ENCODE data around the gene ROR2. TPM values are rescaled to one million over a fixed set of nuclear protein-coding genes. Genes with fewer than 3 reads are reported as not detected.
A peak's percentile ranks its signal among the peaks of the same experiment; 100 is the strongest.

Gene ROR2
- total RNA-seq, 1 experiment from 2014 or later: 2.9 TPM

- peak; percentile 61 for DNase-seq (ENCODE audit: low read depth)
Measured at GRCh38 chr9:91948597-91949391, 1.2 kb downstream of the ROR2 start.

GRCh38 chr9:91948101-91948596, 1.9 kb downstream of the ROR2 start:
- no peak for DNase-seq (ENCODE audit: low read depth)

GRCh38 chr9:91946653-91947488, 3.2 kb downstream of the ROR2 start:
- peak; percentile 32 for DNase-seq (ENCODE audit: low read depth)

- DNase-seq (ENCODE audit: low read depth): no peak
Measured at GRCh38 chr9:91946196-91946595, 3.8 kb downstream of the ROR2 start.

- DNase-seq (ENCODE audit: low read depth): peak; percentile 52
Measured at GRCh38 chr9:91945277-91946085, 4.5 kb downstream of the ROR2 start.

DNA sequence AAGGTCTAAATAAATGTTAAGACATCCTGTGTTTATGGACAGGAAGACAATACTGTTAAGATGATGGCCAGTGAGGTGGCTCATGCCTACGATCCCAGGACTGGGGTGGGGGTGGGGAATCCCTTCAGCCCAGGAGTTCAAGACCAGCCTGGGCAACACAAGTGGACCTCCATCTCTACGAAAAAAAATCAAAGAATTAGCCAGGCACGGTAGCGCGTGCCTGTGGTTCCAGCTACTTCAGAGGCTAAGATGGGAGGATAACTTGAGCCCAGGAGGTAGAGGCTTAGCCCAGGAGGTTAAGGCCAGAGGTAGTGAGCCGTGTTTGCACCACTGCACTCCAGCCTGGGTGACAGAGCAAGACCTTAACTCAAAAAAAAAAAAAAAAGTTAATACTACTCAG, 5.3 kb downstream of the ROR2 start:
- no peak for DNase-seq (ENCODE audit: low read depth)

DNA sequence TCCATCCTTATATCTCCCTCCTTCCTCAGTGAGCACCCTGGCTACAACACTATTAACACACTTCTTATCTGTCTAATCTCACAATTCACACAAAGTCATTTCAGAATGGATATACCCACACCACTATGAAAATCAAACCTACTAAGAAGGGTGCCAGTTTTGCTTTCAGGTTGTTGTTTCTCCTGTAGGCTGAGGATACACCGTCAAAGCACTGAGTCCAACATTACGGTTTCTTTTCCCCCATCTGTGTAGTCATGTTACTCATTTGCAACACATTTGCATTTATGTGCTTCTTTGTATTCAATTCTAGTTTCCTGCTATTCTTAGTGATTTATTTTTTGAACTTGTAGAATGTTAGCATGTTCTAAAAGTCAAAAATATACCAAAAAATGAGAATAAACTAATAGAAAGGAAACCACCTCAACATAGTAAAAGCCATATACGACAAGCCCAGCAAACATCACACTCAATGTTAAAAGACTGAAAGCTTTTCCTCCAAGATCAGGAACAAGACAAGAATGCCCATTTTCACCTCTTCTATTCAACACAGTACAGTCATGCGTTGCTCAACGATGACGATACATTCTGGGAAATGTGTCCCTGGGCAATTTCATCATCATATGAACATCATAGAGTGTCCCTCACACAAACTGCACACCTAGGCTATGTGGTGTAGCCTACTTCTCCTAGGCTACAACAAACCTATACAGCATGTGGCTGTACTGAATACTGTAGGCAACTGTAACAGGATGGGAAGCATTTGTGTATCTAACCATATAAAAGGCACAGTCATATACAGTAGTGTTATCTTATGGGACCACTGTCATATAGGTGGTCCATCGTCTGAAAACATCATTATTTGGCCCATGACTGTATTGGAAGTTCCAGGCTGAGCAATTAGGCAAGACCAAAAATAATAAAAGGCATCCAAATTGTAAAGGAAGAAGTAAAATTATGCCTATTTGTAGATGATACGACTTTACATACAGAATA, 6.3 kb downstream of the ROR2 start:
- DNase-seq (ENCODE audit: low read depth): peak; percentile 15

- no peak for DNase-seq (ENCODE audit: low read depth)
Measured at GRCh38 chr9:91942201-91942600, 7.8 kb downstream of the ROR2 start.

DNA sequence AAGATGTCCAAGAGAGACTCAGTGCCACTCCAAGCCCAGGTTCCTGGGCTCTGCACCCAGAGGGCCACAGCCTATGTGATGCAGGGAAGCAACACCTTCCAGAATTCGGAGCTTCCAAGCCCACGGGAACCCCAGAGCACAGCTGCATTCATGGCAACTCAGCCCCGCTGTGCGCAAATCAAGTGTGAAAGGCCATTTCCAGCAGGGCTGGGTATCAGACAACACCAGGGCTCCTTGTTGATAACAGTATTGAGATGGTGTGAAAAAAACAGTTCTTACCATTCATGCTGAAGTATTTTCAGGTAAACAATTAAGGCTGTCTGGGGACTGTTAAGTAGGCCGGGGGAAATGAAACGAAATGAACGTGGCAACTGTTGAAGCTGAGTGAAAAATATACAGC, 10.1 kb downstream of the ROR2 start:
- no peak for DNase-seq (ENCODE audit: low read depth)

DNA sequence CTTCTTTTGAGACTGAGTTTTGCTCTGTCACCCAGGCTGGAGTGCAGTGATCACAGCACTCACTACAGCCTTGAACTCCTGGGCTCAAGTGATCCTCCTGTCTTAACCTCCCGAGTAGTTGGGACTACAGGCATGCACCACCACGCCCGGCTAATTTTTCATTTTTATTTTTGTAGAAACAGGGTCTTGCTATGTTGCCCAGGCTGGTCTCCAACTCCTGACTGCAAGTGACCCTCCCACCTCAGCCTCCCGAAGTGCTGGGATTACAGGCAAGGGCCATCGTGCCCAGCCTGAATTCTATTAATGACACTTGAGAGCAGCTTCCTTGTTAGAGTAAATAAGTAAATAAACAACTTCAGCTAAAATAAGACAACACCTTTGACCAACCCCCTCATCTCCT, 12.3 kb downstream of the ROR2 start:
- no peak for DNase-seq (ENCODE audit: low read depth)

- no peak for DNase-seq (ENCODE audit: low read depth)
Measured at GRCh38 chr9:91937056-91937455, 13.0 kb downstream of the ROR2 start.

DNA sequence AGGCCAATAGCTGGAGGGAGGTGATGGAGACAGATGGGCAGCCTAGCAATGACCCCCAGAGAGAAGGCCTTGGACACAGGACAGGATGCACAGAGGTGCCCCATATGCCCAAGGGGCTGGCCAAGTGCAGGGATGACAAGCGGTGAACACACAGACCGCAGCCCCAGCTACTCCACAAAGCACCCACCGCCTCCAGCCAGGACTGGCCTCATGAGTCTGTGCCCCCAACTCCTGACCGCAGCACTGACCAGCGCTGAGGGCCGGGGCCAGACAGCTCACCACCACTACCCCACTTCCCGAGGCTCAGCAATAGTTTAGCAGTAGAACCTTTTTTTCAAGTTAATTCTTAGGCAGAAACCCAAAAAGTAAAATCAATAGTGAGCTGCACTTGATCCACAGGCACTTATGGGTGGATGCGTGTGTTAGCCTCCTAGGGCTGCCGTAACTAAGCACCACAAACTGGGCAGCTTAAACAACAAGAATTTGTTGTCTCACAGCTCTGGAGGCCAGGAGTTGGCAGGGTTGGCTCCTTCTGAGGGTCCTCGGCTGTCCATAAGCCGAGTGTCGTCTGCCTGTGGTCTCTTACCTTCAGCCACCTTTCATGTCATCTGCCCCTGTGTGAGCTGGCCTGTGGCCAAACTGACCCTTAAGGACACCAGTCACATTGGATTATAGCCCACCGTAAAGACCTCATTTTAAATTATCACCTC, 14.1 kb downstream of the ROR2 start:
- DNase-seq (ENCODE audit: low read depth): no peak

DNA sequence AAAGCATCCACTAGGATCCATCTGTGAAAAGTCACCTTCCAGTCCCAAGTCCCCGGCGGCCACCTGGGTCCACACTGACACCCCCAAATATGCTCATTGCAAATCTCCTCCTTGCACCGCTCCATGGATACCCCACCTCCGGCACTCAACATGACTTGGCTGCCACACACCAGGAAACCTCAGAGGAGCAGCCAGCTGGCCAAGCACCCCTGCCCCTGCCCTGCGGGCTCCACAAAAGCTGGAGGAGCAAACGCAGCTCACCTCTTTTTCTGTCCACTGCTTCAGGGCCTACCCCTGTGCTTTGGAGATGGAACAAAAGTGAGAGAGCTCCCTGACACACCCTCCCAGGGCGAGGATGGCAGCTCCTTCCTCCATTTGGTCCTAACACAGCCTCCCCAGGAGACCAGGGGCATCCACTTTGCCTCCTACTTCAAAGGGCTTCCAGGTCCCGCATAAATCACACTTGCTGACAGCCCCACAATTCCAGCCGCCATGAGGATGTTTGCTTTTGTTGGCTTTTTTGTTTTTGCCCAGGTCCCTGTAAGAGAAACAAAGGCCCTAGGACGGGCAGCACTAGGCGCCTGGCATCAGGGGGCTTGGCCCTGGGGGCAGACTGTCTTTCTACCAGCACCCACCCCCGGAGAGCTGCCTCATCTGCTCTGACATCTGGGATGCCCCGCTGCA, 14.8 kb downstream of the ROR2 start:
- DNase-seq (ENCODE audit: low read depth): no peak

- no peak for DNase-seq (ENCODE audit: low read depth)
Measured at GRCh38 chr9:91934654-91935053, 15.4 kb downstream of the ROR2 start.

- peak; percentile 47 for DNase-seq (ENCODE audit: low read depth)
Measured at GRCh38 chr9:91933556-91934352, 16.3 kb downstream of the ROR2 start.

GRCh38 chr9:91930475-91930874, 19.6 kb downstream of the ROR2 start:
- peak; percentile 24 for DNase-seq (ENCODE audit: low read depth)

DNA sequence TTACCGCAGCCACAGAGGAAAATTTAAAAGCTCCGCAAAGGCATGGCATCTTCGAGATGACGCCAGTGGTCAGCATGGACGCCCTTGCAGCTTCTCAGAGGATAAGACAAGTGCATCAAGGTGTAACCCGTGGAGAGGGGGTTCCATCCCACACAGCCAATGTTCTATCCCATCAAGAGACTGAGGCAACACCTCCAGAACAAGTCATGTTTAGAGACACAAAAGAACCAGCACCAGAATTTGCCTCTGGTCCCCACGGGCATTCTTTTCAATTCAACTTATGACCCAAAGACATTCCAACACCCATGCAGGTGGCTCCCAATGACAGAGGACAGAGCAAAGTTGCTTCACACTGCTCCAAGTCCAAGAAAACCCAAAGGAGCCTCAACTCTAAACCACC, 20.7 kb downstream of the ROR2 start:
- no peak for DNase-seq (ENCODE audit: low read depth)

- DNase-seq (ENCODE audit: low read depth): no peak
Measured at GRCh38 chr9:91927922-91928510, 22.0 kb downstream of the ROR2 start.

Data from M059J (cell line).